ENCODE measurements around the gene RUNX2.
"Not testable (repeated sequence)": the region's sequence is repeated elsewhere in the genome, so short reads cannot be mapped to it uniquely, and the experiment has no call there.

The RUNX2 gene

GRCh38 chr6:45555981-45556771 is 228.0 kb downstream of the RUNX2 start:
- no peak for DNase-seq (ENCODE audit: low spot score)

GRCh38 chr6:45556828-45557227 is 228.7 kb downstream of the RUNX2 start:
- no peak for DNase-seq (ENCODE audit: low spot score)

GRCh38 chr6:45557454-45557853 is 229.3 kb downstream of the RUNX2 start:
- DNase-seq (ENCODE audit: low spot score), result no peak

- DNase-seq (ENCODE audit: low spot score), result no peak
Measured at GRCh38 chr6:45558858-45559257, 230.7 kb downstream of the RUNX2 start.

- not testable (repeated sequence) for DNase-seq (ENCODE audit: low spot score)
Measured at GRCh38 chr6:45560321-45560820, 232.2 kb downstream of the RUNX2 start.

GRCh38 chr6:45562171-45562570 is 234.0 kb downstream of the RUNX2 start:
- DNase-seq (ENCODE audit: low spot score), result no peak

- DNase-seq (ENCODE audit: low spot score), result no peak
Measured at GRCh38 chr6:45563041-45563440, 234.9 kb downstream of the RUNX2 start.

- DNase-seq (ENCODE audit: low spot score), result no peak
Measured at GRCh38 chr6:45563844-45564243, 235.7 kb downstream of the RUNX2 start.

- DNase-seq (ENCODE audit: low spot score), result no peak
Measured at GRCh38 chr6:45566882-45567281, 238.8 kb downstream of the RUNX2 start.

GRCh38 chr6:45567879-45568278 is 239.7 kb downstream of the RUNX2 start:
- no peak for DNase-seq (ENCODE audit: low spot score)

- DNase-seq (ENCODE audit: low spot score), result no peak
Measured at GRCh38 chr6:45568626-45569025, 240.5 kb downstream of the RUNX2 start.

GRCh38 chr6:45569210-45569945 is 241.2 kb downstream of the RUNX2 start:
- DNase-seq (ENCODE audit: low spot score), result no peak

GRCh38 chr6:45571159-45571558 is 243.0 kb downstream of the RUNX2 start:
- DNase-seq (ENCODE audit: low spot score), result no peak

- DNase-seq (ENCODE audit: low spot score), result no peak
Measured at GRCh38 chr6:45572833-45573232, 244.7 kb downstream of the RUNX2 start.

- DNase-seq (ENCODE audit: low spot score), result no peak
Measured at GRCh38 chr6:45574014-45574461, 245.9 kb downstream of the RUNX2 start.

GRCh38 chr6:45574885-45575284 is 246.8 kb downstream of the RUNX2 start:
- no peak for DNase-seq (ENCODE audit: low spot score)

- DNase-seq (ENCODE audit: low spot score), result no peak
Measured at GRCh38 chr6:45576648-45577624, 248.8 kb downstream of the RUNX2 start.

GRCh38 chr6:45577836-45578504 is 249.8 kb downstream of the RUNX2 start:
- DNase-seq (ENCODE audit: low spot score), result no peak

GRCh38 chr6:45584127-45584526 is 256.0 kb downstream of the RUNX2 start:
- no peak for DNase-seq (ENCODE audit: low spot score)

GRCh38 chr6:45586216-45587171 is 258.4 kb downstream of the RUNX2 start:
- DNase-seq (ENCODE audit: low spot score), result no peak

Data from hematopoietic multipotent progenitor cell treated with erythropoietin and hydrocortisone succinate and interleukin-3 and kit ligand, for 15 days (in vitro differentiated cells).